Aorta (tissue), 5 donors: Measurements from ENCODE around the gene CDK2. TPM values are rescaled to one million over a fixed set of nuclear protein-coding genes. Genes with fewer than 3 reads are reported as not detected.
"Not testable (repeated sequence)": the region's sequence is repeated elsewhere in the genome, so short reads cannot be mapped to it uniquely, and the experiment has no call there.

ENCODE experiments used
- ATAC-seq: fragments of 200-7000 bp; cut with Tn5 transposase; one replicate; pipeline ENCODE4 v1.9.1; 2022; ENCODE audit warnings: moderate library complexity; ENCODE audit not compliant: low FRiP score
- DNase-seq, 2 donors: peaks; one replicate each; pipeline ENCODE4 v3.0.0-alpha.2; 2020
- H3K27ac ChIP-seq, 2 donors: one replicate each; pipeline ENCODE4 v1.5.1; 2013; ENCODE audit warnings: low read length in 2 of 2, mild to moderate bottlenecking in 2 of 2, moderate library complexity in 2 of 2, control low read depth in 1 of 2, inconsistent platforms in 1 of 2, low read depth in 1 of 2
- H3K27me3 ChIP-seq, 2 donors: one replicate each; pipeline ENCODE4 v1.6.1; 2013; ENCODE audit warnings: control low read depth in 1 of 2, low read length in 1 of 2, mild to moderate bottlenecking in 1 of 2, moderate library complexity in 1 of 2; ENCODE audit not compliant: insufficient read depth in 2 of 2, control insufficient read depth in 1 of 2
- H3K36me3 ChIP-seq, 2 donors: one replicate each; pipeline ENCODE4 v1.6.1; 2013; ENCODE audit warnings: control low read depth in 1 of 2, low read length in 1 of 2, mild to moderate bottlenecking in 1 of 2; ENCODE audit not compliant: insufficient read depth in 2 of 2, control insufficient read depth in 1 of 2
- H3K4me1 ChIP-seq, 2 donors: one replicate each; pipeline ENCODE4 v1.6.1; 2013; ENCODE audit warnings: low read length in 2 of 2, control low read depth in 1 of 2, mild to moderate bottlenecking in 1 of 2, moderate library complexity in 1 of 2; ENCODE audit not compliant: insufficient read depth in 2 of 2, control insufficient read depth in 1 of 2
- H3K4me3 ChIP-seq, 2 donors: one replicate each; pipeline ENCODE4 v1.5.1; 2013; ENCODE audit warnings: low read length in 2 of 2, control low read depth in 1 of 2, mild to moderate bottlenecking in 1 of 2
- H3K9me3 ChIP-seq: one replicate; pipeline ENCODE4 v1.6.1; 2013; ENCODE audit warnings: mild to moderate bottlenecking, low read length; ENCODE audit not compliant: control insufficient read depth
- WGBS, 2 donors: extraction: QIAGEN DNeasy Blood & Tissue Kit; methylation state at CpG; one replicate each; pipeline ENCODE4 v1.1.7; 2013; 5-methylcytosine and 5-hydroxymethylcytosine counted together
- intact Hi-C, 2 donors: fragments of 100-400 bp; cut with DNase I; formaldehyde crosslinking; loops; one replicate each; pipeline versions ENCODE4 v1.14.2 to v1.15.0; 2022
- polyA plus RNA-seq, 2 donors: library from polyadenylated mRNA; stranded (reverse); fragments of 200-250 nt; gene quantifications; one replicate each; pipeline ENCODE4 v1.2.3, GENCODE V29; 2013
- total RNA-seq, 2 donors: library from RNA; stranded (reverse); fragmentation: NEBNext Ultra II Directional; extraction: Animal tissue kit (Norgen Biotek cat#: 25700); gene quantifications; one replicate each; pipeline ENCODE4 v1.2.1, GENCODE V29; 2021
- donor health status: healthy with polysubstance abuse.
- donor health status: Bipolar disorder and iron deficiency.
- donor health status: DM: no; HTN: no; CAD: no.
- donor health status: DM: no; HTN: no; CAD: no.
- donor health status: DM: yes; HTN: yes; CAD: no.

Gene CDK2
- total and polyA plus RNA-seq, 4 donors: 27.9 to 36.5 (median 32.6) TPM

DNA sequence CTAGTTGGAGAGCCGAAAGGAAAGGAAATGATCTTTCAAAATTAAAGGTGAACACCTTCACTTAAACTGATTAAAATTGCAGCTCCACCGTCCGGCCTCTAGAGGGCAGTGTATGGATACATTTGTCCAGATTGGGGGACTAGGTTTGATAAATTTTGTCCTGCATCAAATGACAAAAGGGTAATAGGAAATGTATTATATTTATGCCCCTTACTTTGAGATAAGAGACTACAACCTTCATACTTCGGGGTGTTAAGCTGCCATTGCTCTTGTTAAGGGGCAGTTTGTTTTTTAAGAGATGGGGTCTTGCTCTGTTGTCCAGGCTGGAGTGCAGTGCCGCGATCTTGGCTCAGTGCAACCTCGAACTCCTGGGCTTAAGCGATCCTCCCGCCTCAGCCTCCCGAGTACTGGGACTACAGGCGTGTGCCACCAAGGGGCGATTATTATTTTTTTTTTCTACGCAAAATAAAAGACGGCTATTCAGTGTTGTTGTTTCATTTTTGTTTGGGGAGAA lies 29.6 kb downstream of the CDK2 start:
- Histone ChIP-seq H3K9me3 (no peaks in the 10 kb centered on the region), H3K27me3 (no peaks in the 10 kb centered on the region), H3K27ac (no peak overlapping the region), H3K36me3 (peaks cover 0 to 3% of the 10 kb centered on the region in 2 donors), H3K4me1 (no peaks in the 10 kb centered on the region), H3K4me3 (peak overlapping the region; percentile 47 to 85)
- no peak for DNase-seq
- ATAC-seq: peak; percentile 81
- 12 to 16% methylated on average over 14 of the region's 14 CpGs for WGBS, 2 donors
- intact Hi-C loops: loop anchor here (5.0 kb wide), 2 partner anchors 36 to 46 kb away; partner anchors contain the start of gene RPS26 (in 1 of the 2)

DNA sequence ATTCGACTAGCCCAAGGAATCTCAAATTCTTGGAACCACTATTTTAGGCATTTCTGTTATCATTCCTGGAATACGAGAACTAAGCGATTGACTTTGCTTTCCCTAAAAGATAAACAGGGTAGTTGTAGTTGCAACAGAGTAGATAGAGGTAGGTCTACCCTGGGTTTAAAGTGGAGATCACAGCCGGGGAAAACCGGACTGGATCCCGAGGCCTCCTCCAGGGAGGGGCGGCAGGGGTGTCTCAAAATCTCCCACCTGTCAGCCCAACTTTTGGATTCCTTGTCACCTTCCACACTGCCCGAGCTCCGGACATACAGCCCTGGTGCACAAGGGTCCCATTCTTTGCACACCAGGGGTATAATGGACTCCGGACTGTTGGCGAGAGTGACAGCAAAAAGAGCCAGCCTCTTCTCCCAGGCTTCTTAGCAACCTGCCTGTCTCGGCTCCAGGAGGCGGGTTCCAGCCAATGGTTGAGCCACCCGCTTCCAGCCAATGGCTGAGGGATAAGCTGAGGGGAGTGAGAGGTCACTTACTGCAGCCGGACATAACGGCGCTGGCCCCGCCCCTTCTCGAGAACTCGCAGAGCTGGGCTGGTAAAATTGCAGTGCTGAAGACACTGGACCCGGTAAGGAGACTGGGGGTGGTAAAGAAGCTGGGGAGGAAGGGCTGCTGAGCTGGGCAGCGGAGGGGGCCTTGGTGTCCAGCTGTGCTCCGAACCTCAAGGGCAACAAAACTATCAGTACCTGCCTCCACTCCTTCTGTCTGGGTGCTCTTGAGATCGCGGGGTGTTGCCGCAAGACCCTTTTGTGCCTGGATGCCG lies 30.3 kb downstream of the CDK2 start, which contains the start of gene SUOX:
Gene SUOX, plus strand, starts transcription at position 562 of the 820 bp plus-strand sequence. CDS start 4,946 bp downstream, outside the sequence.
- intact Hi-C loops: loop anchor here (5.0 kb wide), 2 partner anchors 35 to 45 kb away; partner anchors contain the start of gene RPS26 (in 1 of the 2)
- DNase-seq (peak; percentile 98), ATAC-seq (peak; percentile 99)
- no peaks in the 10 kb centered on the region for H3K9me3 ChIP-seq
- H3K27ac ChIP-seq: peak within 1 kb of the TSS in 1 of 2 donors; percentile 65
- peak within 1 kb of the TSS; percentile 47 to 85 for H3K4me3 ChIP-seq
- H3K36me3 ChIP-seq: peaks cover 0 to 3% of the 10 kb centered on the region in 2 donors
- no peaks in the 10 kb centered on the region for H3K27me3 ChIP-seq
- WGBS, 2 donors: 1% methylated on average over 27 of the region's 27 CpGs
- H3K4me1 ChIP-seq: no peaks in the 10 kb centered on the region

DNA sequence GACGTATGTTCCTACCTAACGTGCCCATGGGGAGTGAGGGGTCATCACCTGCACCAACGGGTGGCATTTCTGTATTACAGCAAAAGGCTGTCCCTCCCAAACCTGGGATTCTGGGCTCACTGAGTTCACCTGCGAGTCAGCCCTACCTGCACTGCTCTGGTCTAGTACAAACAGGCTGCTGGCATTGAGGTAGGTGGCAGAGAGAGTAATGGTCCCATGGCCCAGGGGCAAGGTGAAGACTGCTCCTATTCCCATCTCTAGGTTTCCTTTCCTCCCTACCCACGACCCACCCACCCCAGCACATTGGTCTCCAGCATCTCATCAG lies 30.9 kb downstream of the CDK2 start:
- intact Hi-C loops: loop anchor here (5.0 kb wide), 2 partner anchors 35 to 45 kb away; partner anchors contain the start of gene RPS26 (in 1 of the 2)
- Histone ChIP-seq H3K36me3 (peaks cover 0 to 2% of the 10 kb centered on the region in 2 donors), H3K9me3 (no peaks in the 10 kb centered on the region), H3K27ac (peak overlapping the region in 1 of 2 donors; percentile 14), H3K4me1 (no peaks in the 10 kb centered on the region), H3K4me3 (peak overlapping the region; percentile 19 to 40), H3K27me3 (no peaks in the 10 kb centered on the region)
- DNase-seq (no peak), ATAC-seq (peak; percentile 3)
- WGBS, 2 donors: 0 to 2% methylated on average over 5 of the region's 5 CpGs

DNA sequence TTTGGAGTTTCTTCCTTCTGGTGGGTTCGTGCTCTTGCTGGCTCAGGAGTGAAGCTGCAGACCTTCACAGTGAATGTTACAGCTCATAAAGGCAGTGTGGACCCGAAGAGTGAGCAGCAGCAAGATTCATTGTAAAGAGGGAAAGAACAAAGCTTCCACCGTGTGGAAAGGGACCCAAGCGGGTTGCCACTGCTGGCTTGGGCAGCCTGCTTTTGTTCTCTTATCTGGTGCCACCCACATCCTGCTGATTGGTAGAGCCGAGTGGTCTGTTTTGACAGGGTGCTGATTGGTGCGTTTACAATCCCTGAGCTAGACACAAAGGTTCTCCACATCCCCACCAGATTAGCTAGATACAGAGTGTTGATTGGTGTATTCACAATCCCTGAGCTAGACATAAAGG lies 32.9 kb downstream of the CDK2 start:
- ATAC-seq, H3K4me3 ChIP-seq, H3K27me3 ChIP-seq, H3K9me3 ChIP-seq, H3K27ac ChIP-seq, H3K4me1 ChIP-seq, H3K36me3 ChIP-seq, DNase-seq: not testable (repeated sequence)
- 67 to 70% methylated on average over 6 of the region's 6 CpGs for WGBS, 2 donors
- intact Hi-C loops: loop anchor here (5.0 kb wide), 2 partner anchors 33 to 43 kb away; partner anchors contain the start of gene RPS26 (in 1 of the 2)

DNA sequence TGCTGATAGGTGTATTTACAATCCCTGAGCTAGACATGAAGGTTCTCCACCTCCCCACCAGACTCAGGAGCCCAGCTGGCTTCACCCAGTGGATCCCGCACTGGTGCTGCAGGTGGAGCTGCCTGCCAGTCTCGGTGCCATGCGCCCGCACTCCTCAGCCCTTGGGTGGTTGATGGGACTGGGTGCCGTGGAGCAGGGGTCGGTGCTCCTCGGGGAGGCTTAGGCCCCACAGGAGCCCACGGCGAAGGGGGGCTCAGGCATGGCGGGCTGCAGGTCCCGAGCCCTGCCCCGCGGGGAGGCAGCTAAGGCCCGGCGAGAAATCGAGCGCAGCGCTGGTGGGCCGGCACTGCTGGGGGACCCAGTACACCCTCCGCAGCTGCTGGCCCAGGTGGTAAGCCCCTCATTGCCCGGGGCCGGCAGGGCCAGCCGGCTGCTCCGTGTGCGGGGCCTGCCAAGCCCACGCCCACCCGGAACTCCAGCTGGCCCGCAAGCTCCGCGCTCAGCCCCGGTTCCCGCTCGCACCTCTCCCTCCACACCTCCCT lies 33.4 kb downstream of the CDK2 start:
- not testable (repeated sequence) for DNase-seq, H3K27me3 ChIP-seq, H3K36me3 ChIP-seq, H3K4me3 ChIP-seq, H3K27ac ChIP-seq, H3K9me3 ChIP-seq, H3K4me1 ChIP-seq, ATAC-seq
- intact Hi-C loops: loop anchor here (5.0 to 10.0 kb wide), 3 partner anchors 32 to 105 kb away; partner anchors contain the start of genes PA2G4 (in 1 of the 2) and RPS26 (in 1 of the 2)
- 96 to 97% methylated on average over 21 to 33 of the region's 33 CpGs for WGBS, 2 donors

- no peak overlapping the region for H3K4me3 ChIP-seq
- no peak for DNase-seq
- ATAC-seq: no peak
- H3K4me1 ChIP-seq: no peaks in the 10 kb centered on the region
- no peaks in the 10 kb centered on the region for H3K9me3 ChIP-seq
- H3K27me3 ChIP-seq: no peaks in the 10 kb centered on the region
- 79 to 83% methylated on average over 7 of the region's 7 CpGs for WGBS, 2 donors
- intact Hi-C loops: loop anchor here in 1 of 2 donors (10.0 kb wide), 1 partner anchor 103 kb away; the partner anchor contains the start of gene PA2G4
- H3K27ac ChIP-seq: no peak overlapping the region
- no peaks in the 10 kb centered on the region for H3K36me3 ChIP-seq
Observed at GRCh38 chr12:56001487-56002100, 35.0 kb downstream of the CDK2 start.

GRCh38 chr12:56003376-56003775 lies 36.7 kb downstream of the CDK2 start:
- intact Hi-C loops: loop anchor here in 1 of 2 donors (10.0 kb wide), 1 partner anchor 101 kb away; the partner anchor contains the start of gene PA2G4
- H3K27ac ChIP-seq, ATAC-seq, H3K27me3 ChIP-seq, H3K4me1 ChIP-seq, H3K4me3 ChIP-seq, DNase-seq, H3K9me3 ChIP-seq, H3K36me3 ChIP-seq: not testable (repeated sequence)
- WGBS, 2 donors: 86 to 89% methylated on average over 5 of the region's 5 CpGs

GRCh38 chr12:56004211-56004610 lies 37.6 kb downstream of the CDK2 start:
- Histone ChIP-seq H3K9me3 (no peaks in the 10 kb centered on the region), H3K27me3 (no peaks in the 10 kb centered on the region), H3K4me3 (no peak overlapping the region), H3K4me1 (no peaks in the 10 kb centered on the region), H3K27ac (no peak overlapping the region), H3K36me3 (no peaks in the 10 kb centered on the region)
- DNase-seq: no peak
- intact Hi-C loops: loop anchor here in 1 of 2 donors (10.0 kb wide), 1 partner anchor 101 kb away; the partner anchor contains the start of gene PA2G4
- ATAC-seq: no peak
- 89 to 90% methylated on average over 10 of the region's 10 CpGs for WGBS, 2 donors
